ENCODE data around the gene KLHL2.

- no peak for TF ChIP-seq CTCF (IDR thresholded peaks at IDR 0.05; ENCODE audit: insufficient read depth, low read length)
- no peak for TF ChIP-seq POLR2AphosphoS5 (IDR thresholded peaks at IDR 0.05; ENCODE audit: low read depth)
- TF ChIP-seq, protein P1, sequence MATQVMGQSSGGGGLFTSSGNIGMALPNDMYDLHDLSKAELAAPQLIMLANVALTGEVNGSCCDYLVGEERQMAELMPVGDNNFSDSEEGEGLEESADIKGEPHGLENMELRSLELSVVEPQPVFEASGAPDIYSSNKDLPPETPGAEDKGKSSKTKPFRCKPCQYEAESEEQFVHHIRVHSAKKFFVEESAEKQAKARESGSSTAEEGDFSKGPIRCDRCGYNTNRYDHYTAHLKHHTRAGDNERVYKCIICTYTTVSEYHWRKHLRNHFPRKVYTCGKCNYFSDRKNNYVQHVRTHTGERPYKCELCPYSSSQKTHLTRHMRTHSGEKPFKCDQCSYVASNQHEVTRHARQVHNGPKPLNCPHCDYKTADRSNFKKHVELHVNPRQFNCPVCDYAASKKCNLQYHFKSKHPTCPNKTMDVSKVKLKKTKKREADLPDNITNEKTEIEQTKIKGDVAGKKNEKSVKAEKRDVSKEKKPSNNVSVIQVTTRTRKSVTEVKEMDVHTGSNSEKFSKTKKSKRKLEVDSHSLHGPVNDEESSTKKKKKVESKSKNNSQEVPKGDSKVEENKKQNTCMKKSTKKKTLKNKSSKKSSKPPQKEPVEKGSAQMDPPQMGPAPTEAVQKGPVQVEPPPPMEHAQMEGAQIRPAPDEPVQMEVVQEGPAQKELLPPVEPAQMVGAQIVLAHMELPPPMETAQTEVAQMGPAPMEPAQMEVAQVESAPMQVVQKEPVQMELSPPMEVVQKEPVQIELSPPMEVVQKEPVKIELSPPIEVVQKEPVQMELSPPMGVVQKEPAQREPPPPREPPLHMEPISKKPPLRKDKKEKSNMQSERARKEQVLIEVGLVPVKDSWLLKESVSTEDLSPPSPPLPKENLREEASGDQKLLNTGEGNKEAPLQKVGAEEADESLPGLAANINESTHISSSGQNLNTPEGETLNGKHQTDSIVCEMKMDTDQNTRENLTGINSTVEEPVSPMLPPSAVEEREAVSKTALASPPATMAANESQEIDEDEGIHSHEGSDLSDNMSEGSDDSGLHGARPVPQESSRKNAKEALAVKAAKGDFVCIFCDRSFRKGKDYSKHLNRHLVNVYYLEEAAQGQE (IDR thresholded peaks at IDR 0.05; ENCODE audit: insufficient replicate concordance, low read depth): no peak
Measured at GRCh38 chr4:165209796-165210195, 2.4 kb downstream of the KLHL2 start.

Data from HL-60 (cell line).